ENCODE data around the gene SYT8.

DNA sequence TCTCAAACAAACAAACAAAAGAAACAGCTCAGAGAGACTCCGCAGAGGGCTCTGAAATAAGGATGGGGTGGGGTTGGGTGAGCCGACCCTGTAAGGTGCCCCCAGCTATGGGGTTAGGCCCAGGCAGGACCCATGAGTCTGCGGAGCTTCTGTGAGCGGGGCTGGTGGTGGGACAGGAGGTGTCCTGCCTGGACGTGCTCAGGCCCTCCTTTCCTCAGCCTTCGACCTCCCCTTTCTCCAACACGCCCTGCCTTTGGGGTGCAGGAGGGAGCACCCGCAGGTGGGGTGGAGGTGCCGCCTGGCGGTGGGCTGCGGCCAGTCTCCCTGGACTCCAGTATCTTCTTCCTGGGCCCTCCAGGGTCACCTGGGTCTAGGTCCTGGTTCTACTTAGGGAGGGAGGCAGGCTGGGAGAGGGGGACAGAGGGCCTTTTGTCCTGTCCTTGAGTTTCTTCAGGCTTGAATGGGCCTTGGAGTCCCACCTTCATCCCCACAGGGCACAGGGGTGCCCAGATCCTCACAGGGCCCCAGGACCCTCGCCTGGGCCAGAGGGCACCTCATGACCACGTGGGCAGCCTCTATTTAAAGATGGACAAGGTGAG, 44.7 kb downstream of the SYT8 start:
- no peak for TF ChIP-seq EZH2 (IDR thresholded peaks at IDR 0.05; ENCODE audit: borderline replicate concordance, insufficient read depth, low read depth, low read length, poor library complexity, severe bottlenecking)
- TF ChIP-seq, protein P1, sequence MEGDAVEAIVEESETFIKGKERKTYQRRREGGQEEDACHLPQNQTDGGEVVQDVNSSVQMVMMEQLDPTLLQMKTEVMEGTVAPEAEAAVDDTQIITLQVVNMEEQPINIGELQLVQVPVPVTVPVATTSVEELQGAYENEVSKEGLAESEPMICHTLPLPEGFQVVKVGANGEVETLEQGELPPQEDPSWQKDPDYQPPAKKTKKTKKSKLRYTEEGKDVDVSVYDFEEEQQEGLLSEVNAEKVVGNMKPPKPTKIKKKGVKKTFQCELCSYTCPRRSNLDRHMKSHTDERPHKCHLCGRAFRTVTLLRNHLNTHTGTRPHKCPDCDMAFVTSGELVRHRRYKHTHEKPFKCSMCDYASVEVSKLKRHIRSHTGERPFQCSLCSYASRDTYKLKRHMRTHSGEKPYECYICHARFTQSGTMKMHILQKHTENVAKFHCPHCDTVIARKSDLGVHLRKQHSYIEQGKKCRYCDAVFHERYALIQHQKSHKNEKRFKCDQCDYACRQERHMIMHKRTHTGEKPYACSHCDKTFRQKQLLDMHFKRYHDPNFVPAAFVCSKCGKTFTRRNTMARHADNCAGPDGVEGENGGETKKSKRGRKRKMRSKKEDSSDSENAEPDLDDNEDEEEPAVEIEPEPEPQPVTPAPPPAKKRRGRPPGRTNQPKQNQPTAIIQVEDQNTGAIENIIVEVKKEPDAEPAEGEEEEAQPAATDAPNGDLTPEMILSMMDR (IDR thresholded peaks at IDR 0.05) = no peak

Measured in B cell (primary cell).